Lung (tissue), 12 donors: ENCODE results near the gene CD200. TPM values are rescaled to one million over a fixed set of nuclear protein-coding genes. Genes with fewer than 3 reads are reported as not detected.
"Not testable (repeated sequence)": the region's sequence is repeated elsewhere in the genome, so short reads cannot be mapped to it uniquely, and the experiment has no call there.

ENCODE experiments used
- ATAC-seq: fragments of 200-7000 bp; cut with Tn5 transposase; one replicate; pipeline ENCODE4 v1.9.1; 2020; ENCODE audit warnings: moderate number of reproducible peaks; ENCODE audit not compliant: insufficient read depth, low FRiP score
- DNase-seq, 3 donors: peaks; one replicate each; pipeline ENCODE4 v3.0.0-alpha.2; 2013 to 2017
- H3K27ac ChIP-seq, 2 donors: one replicate each; pipeline ENCODE4 v1.5.1; 2013; ENCODE audit warnings: mild to moderate bottlenecking in 2 of 2, moderate library complexity in 2 of 2, control low read depth in 1 of 2, inconsistent platforms in 1 of 2, low read depth in 1 of 2, low read length in 1 of 2
- H3K27me3 ChIP-seq, 3 donors: one replicate each; pipeline ENCODE4 v1.5.1; 2013; ENCODE audit warnings: low read length in 2 of 3; ENCODE audit not compliant: control insufficient read depth in 3 of 3, insufficient read depth in 3 of 3
- H3K36me3 ChIP-seq, 4 donors: one replicate each; pipeline ENCODE4 v1.5.1; 2013; ENCODE audit warnings: low read length in 4 of 4, mild to moderate bottlenecking in 1 of 4, moderate library complexity in 1 of 4; ENCODE audit not compliant: control insufficient read depth in 4 of 4, insufficient read depth in 4 of 4
- H3K4me1 ChIP-seq, 5 donors: one replicate each; pipeline ENCODE4 v1.5.1; 2013; ENCODE audit warnings: low read length in 5 of 5, mild to moderate bottlenecking in 2 of 5, moderate library complexity in 1 of 5; ENCODE audit not compliant: control insufficient read depth in 5 of 5, insufficient read depth in 5 of 5
- H3K4me3 ChIP-seq: one replicate; pipeline ENCODE4 v1.5.1; 2013; ENCODE audit warnings: mild to moderate bottlenecking, control low read depth, moderate library complexity
- H3K9ac ChIP-seq, 2 donors: one replicate each; pipeline ENCODE4 v1.5.1; 2013; ENCODE audit warnings: low read length in 2 of 2, control low read depth in 1 of 2; ENCODE audit not compliant: insufficient read depth in 1 of 2
- H3K9me3 ChIP-seq, 4 donors: one replicate each; pipeline ENCODE4 v1.5.1; 2013; ENCODE audit warnings: low read length in 3 of 4, mild to moderate bottlenecking in 1 of 4, moderate library complexity in 1 of 4; ENCODE audit not compliant: control insufficient read depth in 4 of 4, insufficient read depth in 3 of 4
- WGBS, 2 donors: extraction: QIAGEN DNeasy Blood & Tissue Kit; methylation state at CpG; one replicate each; pipeline ENCODE4 v1.1.7; 2013; 5-methylcytosine and 5-hydroxymethylcytosine counted together
- polyA plus RNA-seq, 2 donors: library from polyadenylated mRNA; stranded (reverse); fragments of 200-250 nt; gene quantifications; one replicate each; pipeline ENCODE4 v1.2.1, GENCODE V29; 2013
- total RNA-seq, 2 donors: library from RNA; depleted of rRNA in 1 of 2; stranded (reverse); fragments of >200 nt in 1 of 2; gene quantifications; one replicate each; pipeline ENCODE4 v1.2.1, GENCODE V29; 2014 to 2021
- TF ChIP-seq, protein P1 (sequence below): IDR thresholded peaks from 2 replicates; pipeline ENCODE4 v1.5.1; 2012; ENCODE audit warnings: mild to moderate bottlenecking; ENCODE audit errors: control extremely low read depth, extremely low read depth
- donor health status: control.
- donor health status: control.
- donor health status: Bipolar disorder and iron deficiency.
- donor health status: healthy.
- donor health status: DM: yes; HTN: yes; CAD: no.

The CD200 gene
- total and polyA plus RNA-seq, 4 donors = 4.6 to 21.6 (median 6.0) TPM

GRCh38 chr3:112395896-112396290 is 62.9 kb downstream of the CD200 start:
- no peak overlapping the region for H3K27ac ChIP-seq
- no peak overlapping the region for H3K4me3 ChIP-seq
- ATAC-seq = no peak
- no peak overlapping the region for H3K9ac ChIP-seq
- H3K9me3 ChIP-seq = peaks cover 0 to 3% (median 0%) of the 10 kb centered on the region in 4 donors
- no peaks in the 10 kb centered on the region for H3K36me3 ChIP-seq
- no peaks in the 10 kb centered on the region for H3K27me3 ChIP-seq
- WGBS, 2 donors = 0% methylated on average over 1 of the region's 1 CpG
- H3K4me1 ChIP-seq = peaks cover 5 to 62% (median 9%) of the 10 kb centered on the region in 5 donors
- TF ChIP-seq, protein P1, sequence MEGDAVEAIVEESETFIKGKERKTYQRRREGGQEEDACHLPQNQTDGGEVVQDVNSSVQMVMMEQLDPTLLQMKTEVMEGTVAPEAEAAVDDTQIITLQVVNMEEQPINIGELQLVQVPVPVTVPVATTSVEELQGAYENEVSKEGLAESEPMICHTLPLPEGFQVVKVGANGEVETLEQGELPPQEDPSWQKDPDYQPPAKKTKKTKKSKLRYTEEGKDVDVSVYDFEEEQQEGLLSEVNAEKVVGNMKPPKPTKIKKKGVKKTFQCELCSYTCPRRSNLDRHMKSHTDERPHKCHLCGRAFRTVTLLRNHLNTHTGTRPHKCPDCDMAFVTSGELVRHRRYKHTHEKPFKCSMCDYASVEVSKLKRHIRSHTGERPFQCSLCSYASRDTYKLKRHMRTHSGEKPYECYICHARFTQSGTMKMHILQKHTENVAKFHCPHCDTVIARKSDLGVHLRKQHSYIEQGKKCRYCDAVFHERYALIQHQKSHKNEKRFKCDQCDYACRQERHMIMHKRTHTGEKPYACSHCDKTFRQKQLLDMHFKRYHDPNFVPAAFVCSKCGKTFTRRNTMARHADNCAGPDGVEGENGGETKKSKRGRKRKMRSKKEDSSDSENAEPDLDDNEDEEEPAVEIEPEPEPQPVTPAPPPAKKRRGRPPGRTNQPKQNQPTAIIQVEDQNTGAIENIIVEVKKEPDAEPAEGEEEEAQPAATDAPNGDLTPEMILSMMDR = no peak
- DNase-seq = no peak

DNA sequence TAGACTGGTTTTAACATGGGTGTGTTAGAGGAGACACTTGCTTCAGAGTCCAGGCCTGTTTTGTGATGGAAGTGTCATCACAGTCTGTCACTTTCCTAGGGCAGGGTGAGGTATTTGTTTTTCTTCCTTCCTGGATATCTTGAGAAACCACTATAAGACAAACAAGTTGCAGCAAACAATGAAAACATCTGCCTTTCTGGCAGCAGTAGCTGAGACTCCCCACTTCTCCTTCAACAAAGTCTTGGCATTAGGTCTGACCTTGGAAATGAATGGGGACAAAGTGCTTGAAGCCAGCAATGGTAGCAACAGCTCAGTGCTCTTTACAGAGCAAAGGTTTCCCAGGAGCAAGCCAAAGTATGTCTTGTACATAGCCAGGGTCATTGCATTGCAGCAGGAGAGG is 64.6 kb downstream of the CD200 start:
- ATAC-seq (no peak), DNase-seq (no peak)
- Histone ChIP-seq H3K27me3 (no peaks in the 10 kb centered on the region), H3K36me3 (no peaks in the 10 kb centered on the region), H3K9me3 (peaks cover 0 to 3% (median 0%) of the 10 kb centered on the region in 4 donors), H3K4me1 (peaks cover 0 to 46% (median 4%) of the 10 kb centered on the region in 5 donors), H3K9ac (no peak overlapping the region), H3K4me3 (no peak overlapping the region), H3K27ac (peak overlapping the region; percentile 5 to 10)
- TF ChIP-seq, protein P1 = no peak

- Histone ChIP-seq H3K4me1 (peaks cover 0 to 38% (median 4%) of the 10 kb centered on the region in 5 donors), H3K27ac (no peak overlapping the region), H3K27me3 (no peaks in the 10 kb centered on the region), H3K9ac (no peak overlapping the region), H3K9me3 (no peaks in the 10 kb centered on the region), H3K36me3 (no peaks in the 10 kb centered on the region), H3K4me3 (no peak overlapping the region)
- DNase-seq = no peak
- TF ChIP-seq, protein P1 = no peak
- no peak for ATAC-seq
- WGBS, 2 donors = 95% methylated on average over 2 of the region's 2 CpGs
Observed at GRCh38 chr3:112399064-112399463, 66.1 kb downstream of the CD200 start.

DNA sequence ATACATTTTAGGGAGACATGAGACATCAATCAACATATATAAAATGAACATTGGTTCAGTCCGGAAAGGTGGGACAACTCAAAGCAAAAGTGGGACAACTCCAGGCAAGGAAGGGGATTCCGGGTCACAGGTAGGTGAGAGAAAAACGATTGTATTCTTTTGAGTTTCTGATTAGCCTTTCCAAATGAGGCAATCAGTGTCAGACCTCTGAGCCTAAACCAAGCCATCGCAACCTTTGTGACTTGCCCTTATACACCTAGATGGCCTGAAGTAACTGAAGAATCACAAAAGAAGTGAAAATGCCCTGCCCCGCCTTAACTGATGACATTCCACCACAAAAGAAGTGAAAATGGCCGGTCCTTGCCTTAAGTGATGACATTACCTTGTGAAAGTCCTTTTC is 66.6 kb downstream of the CD200 start:
- ATAC-seq, H3K36me3 ChIP-seq, H3K4me3 ChIP-seq, DNase-seq, H3K9me3 ChIP-seq, H3K27ac ChIP-seq, H3K9ac ChIP-seq, H3K27me3 ChIP-seq: not testable (repeated sequence)
- WGBS, 2 donors = 89 to 98% methylated on average over 5 of the region's 6 CpGs
- H3K4me1 ChIP-seq = peaks cover 0 to 33% (median 2%) of the 10 kb centered on the region in 5 donors

- ATAC-seq, H3K9me3 ChIP-seq, H3K27ac ChIP-seq, H3K9ac ChIP-seq, H3K4me3 ChIP-seq, H3K27me3 ChIP-seq, H3K36me3 ChIP-seq, DNase-seq: not testable (repeated sequence)
- WGBS, 2 donors = 97 to 98% methylated on average over 5 of the region's 5 CpGs
- peaks cover 0 to 25% (median 2%) of the 10 kb centered on the region in 5 donors for H3K4me1 ChIP-seq
Observed at GRCh38 chr3:112400317-112400716, 67.4 kb downstream of the CD200 start.
